Effector memory CD4-positive, alpha-beta T cell (primary cell): ENCODE measurements around the gene NDUFB4.
A peak's percentile ranks its signal among the peaks of the same experiment; 100 is the strongest.

Experiments
- DNase-seq, 3 donors: peaks; one replicate each; pipeline ENCODE4 v3.0.0-alpha.2; 2020
- H3K27ac ChIP-seq: 2 replicates; pipeline ENCODE4 v1.7.0; 2013; ENCODE audit warnings: mild to moderate bottlenecking, low read length, moderate library complexity; ENCODE audit not compliant: insufficient read depth, poor library complexity, severe bottlenecking
- H3K27me3 ChIP-seq: replicated peaks from 2 replicates; pipeline ENCODE4 v1.7.0; 2013; ENCODE audit warnings: mild to moderate bottlenecking, low read length; ENCODE audit not compliant: insufficient read depth, control insufficient read depth, poor library complexity, severe bottlenecking
- H3K36me3 ChIP-seq: 2 replicates; pipeline ENCODE4 v1.7.0; 2013; ENCODE audit warnings: mild to moderate bottlenecking, low read length, moderate library complexity; ENCODE audit not compliant: control insufficient read depth, insufficient read depth
- H3K4me1 ChIP-seq: 2 replicates; pipeline ENCODE4 v1.7.0; 2013; ENCODE audit warnings: low read length, mild to moderate bottlenecking; ENCODE audit not compliant: control insufficient read depth, insufficient read depth, poor library complexity, severe bottlenecking
- H3K4me3 ChIP-seq: 2 replicates; pipeline ENCODE4 v1.7.0; 2013; ENCODE audit warnings: low read length, low read depth, mild to moderate bottlenecking; ENCODE audit not compliant: insufficient read depth, poor library complexity, severe bottlenecking
- H3K9me3 ChIP-seq: 2 replicates; pipeline ENCODE4 v1.7.0; 2013; ENCODE audit warnings: mild to moderate bottlenecking, low read length, moderate library complexity; ENCODE audit not compliant: control insufficient read depth

Gene NDUFB4

DNA sequence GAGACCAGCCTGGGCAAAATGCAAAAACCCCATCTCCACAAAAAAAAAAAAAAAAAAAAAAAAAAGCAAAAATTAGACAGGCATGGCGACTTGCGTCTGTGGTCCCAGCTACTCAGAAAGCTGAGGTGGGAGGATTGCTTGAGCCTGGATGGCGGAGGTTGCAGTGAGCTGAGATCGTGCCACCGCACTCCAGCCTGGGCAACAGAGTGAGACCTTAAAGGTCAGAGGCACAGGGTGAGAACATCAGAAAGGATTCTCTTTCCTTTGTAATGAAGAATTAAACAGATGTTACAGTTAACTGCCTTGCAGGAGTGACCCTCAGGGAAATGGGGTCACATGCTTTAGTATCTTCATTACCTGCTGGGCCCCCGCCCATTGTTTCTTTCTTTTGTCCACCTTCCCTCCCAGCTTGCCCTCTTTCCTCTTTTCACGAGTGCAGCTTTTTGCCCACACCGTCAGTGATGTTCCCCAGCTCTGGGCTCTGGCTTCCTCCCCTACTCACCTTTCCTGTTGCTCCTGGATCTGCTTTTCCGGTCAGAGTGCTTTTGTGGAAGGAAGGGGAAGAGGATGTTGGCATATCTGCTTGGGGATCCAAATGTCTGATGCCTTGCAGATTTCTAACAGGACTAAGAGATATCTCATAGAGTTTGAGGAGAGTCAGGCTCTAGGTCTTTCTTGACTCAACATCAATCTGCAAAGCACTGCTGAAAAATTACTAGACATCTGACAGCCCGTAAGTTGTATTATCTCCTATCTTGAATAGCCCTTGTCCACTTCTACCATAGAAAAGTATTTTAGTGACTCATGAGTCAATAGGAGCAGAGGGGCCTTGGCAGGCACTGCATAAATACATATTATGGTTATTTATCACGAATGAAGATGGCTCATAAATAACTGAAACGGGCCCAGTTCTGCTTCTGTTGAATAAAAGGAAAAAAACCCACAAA, 35.6 kb upstream of the NDUFB4 start:
- H3K27me3 ChIP-seq = no peaks in the 10 kb centered on the region
- no peak for DNase-seq
- H3K4me3 ChIP-seq = no peak overlapping the region
- no peaks in the 10 kb centered on the region for H3K4me1 ChIP-seq
- H3K27ac ChIP-seq = no peak overlapping the region
- H3K9me3 ChIP-seq = no peaks in the 10 kb centered on the region
- H3K36me3 ChIP-seq = no peaks in the 10 kb centered on the region

DNA sequence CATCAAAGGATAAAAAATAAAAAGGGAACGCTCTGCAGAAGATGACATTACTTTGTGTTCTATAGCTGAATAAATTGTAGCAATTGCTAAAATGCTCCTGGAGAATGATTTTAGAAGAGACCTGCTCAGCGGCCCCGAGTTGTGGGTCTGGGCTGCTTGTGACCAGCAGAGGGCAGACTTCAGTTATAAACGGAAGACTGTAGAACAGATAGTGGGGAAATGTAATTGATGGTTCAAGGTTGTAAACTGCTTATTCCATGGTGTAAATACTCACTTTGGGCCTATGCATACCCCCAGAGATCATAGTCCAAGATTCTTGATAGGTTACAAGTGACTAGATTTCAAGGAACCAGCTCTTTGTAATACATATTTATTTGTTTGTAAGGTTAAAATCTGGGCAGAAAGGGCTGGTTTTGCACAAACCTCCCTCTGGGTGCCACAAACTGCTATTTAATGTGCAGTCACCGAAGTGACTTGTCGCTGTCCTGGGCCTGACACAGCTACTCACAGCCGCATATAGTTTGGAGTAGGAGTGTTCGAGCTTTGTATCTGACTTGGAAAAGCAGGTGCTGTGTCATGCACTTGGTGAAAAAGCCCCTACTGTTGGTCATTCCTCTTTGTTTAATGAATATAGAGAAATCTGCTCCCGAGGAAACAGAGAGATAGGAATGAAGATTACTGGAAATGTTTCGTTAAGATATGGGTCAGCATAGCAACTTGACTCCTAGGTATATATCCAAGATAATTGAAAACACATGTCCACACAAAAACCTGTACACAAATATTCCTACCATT, 34.7 kb upstream of the NDUFB4 start:
- no peak overlapping the region for H3K27ac ChIP-seq
- H3K4me1 ChIP-seq = no peaks in the 10 kb centered on the region
- H3K9me3 ChIP-seq = no peaks in the 10 kb centered on the region
- peak; percentile 23 to 45 (median 41) for DNase-seq
- no peaks in the 10 kb centered on the region for H3K27me3 ChIP-seq
- H3K4me3 ChIP-seq = no peak overlapping the region
- no peaks in the 10 kb centered on the region for H3K36me3 ChIP-seq

DNA sequence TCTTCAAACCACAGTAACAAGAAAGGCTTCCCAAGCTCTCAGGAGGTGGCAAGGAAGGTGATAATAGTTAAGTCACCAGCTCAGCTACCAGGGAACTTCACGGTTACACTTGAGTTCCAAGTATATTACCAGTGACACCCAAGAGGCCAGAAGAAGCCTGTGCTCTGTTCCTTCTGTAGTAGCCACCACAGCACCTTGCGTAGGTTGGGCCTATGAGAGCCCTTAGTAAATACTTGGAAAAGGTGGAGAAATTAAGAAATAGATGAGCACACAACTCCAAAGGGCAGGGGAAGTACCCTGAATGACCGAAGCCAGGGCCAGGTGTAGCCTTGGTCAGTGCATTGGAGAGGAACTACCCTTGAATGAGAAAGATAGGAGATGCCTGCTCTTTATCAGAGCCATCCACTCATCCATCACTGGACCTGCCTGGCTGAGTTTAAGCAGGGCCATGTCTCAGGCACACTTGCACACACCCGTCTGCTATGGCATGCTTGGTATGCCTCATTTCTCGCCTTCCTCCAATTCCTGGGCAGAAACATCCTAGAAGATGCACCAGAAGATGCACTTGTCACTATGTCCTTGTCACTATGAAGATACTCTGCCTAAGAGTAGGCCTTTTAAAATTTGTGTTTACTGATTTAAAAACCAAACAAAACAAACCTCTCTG, 32.6 kb upstream of the NDUFB4 start:
- no peak for DNase-seq
- H3K4me3 ChIP-seq = no peak overlapping the region
- H3K27ac ChIP-seq = no peak overlapping the region
- no peaks in the 10 kb centered on the region for H3K4me1 ChIP-seq
- no peaks in the 10 kb centered on the region for H3K9me3 ChIP-seq
- H3K36me3 ChIP-seq = no peaks in the 10 kb centered on the region
- H3K27me3 ChIP-seq = no peaks in the 10 kb centered on the region

DNA sequence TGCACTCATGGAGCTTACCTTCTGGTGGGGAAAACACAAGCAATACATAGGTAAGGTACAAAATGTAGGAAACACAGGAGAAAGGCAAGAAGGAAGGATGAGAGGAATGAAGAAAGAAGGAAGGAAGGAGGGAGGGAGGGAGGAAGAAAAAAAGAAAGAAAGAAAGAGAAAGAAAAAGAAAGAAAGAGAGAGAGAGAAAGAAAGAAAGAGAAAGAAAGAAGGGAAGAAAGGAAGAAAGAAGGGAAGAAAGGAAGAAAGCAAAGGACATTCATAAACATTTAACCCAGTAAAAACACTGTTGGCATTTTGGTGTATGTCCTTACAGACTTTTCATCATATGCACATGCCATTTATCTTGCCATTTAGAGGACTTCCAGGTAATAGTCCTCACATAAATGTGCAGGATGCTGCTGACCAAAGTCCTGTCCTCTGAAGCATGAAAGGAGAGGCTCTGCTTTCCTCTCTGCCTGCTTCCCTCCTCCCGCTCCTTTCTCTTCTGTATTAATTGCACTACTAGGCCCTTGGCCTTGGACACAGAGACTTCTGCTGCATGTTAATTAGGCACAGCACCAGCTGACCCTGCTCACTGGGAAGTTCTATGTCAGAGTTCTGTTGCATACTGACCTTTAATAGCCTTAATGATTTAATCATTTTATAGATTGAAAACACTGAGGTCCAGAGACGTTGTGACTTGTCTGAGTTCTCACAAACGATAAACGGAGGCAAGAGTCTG, 29.7 kb upstream of the NDUFB4 start:
- Histone ChIP-seq H3K36me3 (no peaks in the 10 kb centered on the region), H3K27ac (no peak overlapping the region), H3K27me3 (no peaks in the 10 kb centered on the region), H3K4me3 (no peak overlapping the region), H3K9me3 (no peaks in the 10 kb centered on the region), H3K4me1 (no peaks in the 10 kb centered on the region)
- DNase-seq = no peak

DNA sequence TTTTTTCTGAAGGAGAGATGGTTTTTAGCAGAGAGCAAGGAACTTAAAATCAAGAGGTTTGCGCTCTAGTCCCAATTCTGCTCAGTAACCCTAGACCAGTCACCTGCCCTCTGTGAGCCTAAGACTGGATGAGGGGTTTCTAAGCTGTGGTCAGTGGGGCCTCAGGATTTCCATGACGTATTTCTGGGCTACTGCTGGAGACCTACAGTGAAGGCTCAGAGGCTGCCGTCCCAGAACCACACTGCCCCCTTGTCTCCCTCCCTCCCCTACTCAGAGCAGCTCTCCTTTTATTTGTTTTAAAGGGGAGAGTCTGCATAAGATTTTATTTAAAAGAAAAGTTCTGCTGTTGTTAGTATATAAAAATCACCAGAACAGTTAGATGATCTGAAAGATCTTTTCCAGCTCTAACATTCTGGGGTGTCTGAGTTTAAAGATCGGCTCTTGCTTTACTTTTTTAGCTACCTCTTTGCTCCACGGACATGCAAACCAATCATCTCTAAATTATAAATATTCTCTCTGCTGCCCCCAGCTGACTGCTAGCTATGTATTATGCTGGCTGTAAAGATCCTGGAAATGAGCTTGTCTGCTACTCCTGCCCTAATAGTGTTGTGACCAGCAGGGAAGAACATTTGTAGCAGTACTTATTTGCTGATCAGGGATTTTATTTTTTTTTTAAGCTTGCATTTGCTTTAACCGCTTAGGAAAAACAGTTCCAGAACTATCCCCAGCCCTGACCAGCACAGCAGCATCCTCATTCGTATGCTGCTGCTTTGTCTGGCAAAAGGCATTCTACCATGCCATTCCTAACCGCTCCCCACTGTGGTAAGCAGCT, 28.6 kb upstream of the NDUFB4 start:
- H3K4me1 ChIP-seq = no peaks in the 10 kb centered on the region
- H3K4me3 ChIP-seq = no peak overlapping the region
- DNase-seq = no peak
- H3K9me3 ChIP-seq = no peaks in the 10 kb centered on the region
- H3K36me3 ChIP-seq = no peaks in the 10 kb centered on the region
- no peak overlapping the region for H3K27ac ChIP-seq
- H3K27me3 ChIP-seq = no peaks in the 10 kb centered on the region

DNA sequence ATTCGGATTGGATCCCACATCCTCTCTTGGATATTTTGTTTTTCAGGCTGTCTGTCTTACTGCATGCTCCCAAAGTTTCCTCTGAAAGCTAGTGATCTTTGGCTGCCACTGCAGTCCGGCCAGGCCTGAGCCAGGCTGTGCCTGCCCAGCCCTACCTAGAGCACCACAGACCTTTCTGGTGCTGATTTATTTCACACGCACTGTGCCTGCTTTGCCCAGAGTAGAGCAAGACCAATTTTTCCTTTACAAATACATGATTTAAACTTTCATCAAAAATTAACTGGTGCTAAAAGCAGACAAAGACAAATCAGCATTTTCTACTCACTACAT, 28.0 kb upstream of the NDUFB4 start:
- no peaks in the 10 kb centered on the region for H3K27me3 ChIP-seq
- no peak overlapping the region for H3K27ac ChIP-seq
- H3K4me1 ChIP-seq = no peaks in the 10 kb centered on the region
- no peaks in the 10 kb centered on the region for H3K9me3 ChIP-seq
- no peaks in the 10 kb centered on the region for H3K36me3 ChIP-seq
- no peak for DNase-seq
- no peak overlapping the region for H3K4me3 ChIP-seq

DNA sequence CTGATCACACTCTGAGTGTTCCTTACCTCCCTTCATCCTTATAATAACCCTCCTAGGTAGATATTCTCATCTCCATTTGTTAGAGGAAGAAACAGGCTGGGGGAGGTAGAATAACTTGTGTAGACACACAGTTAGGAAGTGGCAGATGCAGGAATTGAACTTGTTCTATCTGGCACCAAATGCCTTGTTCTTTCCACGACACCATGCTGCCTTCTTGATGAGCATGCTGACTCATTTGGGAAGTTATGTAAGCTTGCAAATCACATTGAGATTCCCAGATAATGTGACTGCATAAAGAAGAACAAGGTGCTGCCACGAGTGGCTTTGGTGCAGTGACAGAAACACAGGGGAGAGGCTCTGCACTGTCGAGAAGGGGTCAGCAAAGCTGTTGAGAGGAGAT, 27.5 kb upstream of the NDUFB4 start:
- Histone ChIP-seq H3K4me3 (no peak overlapping the region), H3K27ac (no peak overlapping the region), H3K9me3 (no peaks in the 10 kb centered on the region), H3K36me3 (no peaks in the 10 kb centered on the region), H3K4me1 (no peaks in the 10 kb centered on the region), H3K27me3 (no peaks in the 10 kb centered on the region)
- DNase-seq = no peak

DNA sequence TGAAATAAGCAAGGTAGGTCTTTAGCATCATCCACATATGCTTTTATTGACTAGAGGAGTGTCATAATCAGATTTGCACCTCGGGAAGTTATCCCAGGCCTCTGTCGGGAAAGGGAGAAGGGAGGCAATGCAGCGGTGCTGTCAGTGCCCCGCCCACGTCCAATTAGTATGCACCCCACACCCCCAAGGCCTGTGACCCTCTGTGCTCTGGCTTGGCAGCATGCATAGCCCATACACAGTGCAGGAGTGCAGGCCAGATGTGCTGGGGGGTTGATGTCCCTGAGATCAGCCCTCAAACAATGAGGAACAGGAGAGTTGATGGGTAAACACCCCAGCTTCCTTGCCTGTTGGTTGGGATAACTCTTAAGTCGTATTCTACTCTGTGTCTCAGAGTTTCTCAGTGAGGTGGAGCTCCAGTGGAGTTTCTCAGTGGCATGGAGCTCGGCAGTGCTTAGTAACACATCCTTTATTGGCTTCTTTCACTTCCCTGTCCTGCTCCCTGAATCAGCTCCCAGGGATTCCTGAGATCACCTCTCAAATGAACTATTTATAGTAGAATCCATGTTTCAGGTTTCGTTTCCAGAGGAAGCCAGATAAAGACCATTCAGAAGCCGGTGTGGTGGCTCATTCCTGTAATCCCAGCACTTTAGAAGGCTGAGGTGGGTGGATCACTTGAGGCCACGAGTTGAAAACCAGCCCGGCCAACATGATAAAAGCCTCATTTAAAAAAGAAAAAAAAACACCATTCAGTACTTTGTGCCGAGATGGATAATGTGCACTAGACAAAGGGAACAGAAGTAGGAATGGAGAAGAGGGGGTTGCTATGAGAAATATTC, 26.7 kb upstream of the NDUFB4 start:
- no peaks in the 10 kb centered on the region for H3K27me3 ChIP-seq
- no peaks in the 10 kb centered on the region for H3K4me1 ChIP-seq
- no peak for DNase-seq
- H3K9me3 ChIP-seq = no peaks in the 10 kb centered on the region
- H3K27ac ChIP-seq = no peak overlapping the region
- H3K36me3 ChIP-seq = no peaks in the 10 kb centered on the region
- H3K4me3 ChIP-seq = no peak overlapping the region
